Epidermal melanocyte (primary cell): ENCODE data around the gene KDM1A.
"Not testable (repeated sequence)": the region's sequence is repeated elsewhere in the genome, so short reads cannot be mapped to it uniquely, and the experiment has no call there.

Source experiments
- DNase-seq: peaks from one replicate; pipeline ENCODE4 v3.0.0; 2011; ENCODE audit warnings: low spot score; ENCODE audit not compliant: insufficient read length

KDM1A gene

DNA sequence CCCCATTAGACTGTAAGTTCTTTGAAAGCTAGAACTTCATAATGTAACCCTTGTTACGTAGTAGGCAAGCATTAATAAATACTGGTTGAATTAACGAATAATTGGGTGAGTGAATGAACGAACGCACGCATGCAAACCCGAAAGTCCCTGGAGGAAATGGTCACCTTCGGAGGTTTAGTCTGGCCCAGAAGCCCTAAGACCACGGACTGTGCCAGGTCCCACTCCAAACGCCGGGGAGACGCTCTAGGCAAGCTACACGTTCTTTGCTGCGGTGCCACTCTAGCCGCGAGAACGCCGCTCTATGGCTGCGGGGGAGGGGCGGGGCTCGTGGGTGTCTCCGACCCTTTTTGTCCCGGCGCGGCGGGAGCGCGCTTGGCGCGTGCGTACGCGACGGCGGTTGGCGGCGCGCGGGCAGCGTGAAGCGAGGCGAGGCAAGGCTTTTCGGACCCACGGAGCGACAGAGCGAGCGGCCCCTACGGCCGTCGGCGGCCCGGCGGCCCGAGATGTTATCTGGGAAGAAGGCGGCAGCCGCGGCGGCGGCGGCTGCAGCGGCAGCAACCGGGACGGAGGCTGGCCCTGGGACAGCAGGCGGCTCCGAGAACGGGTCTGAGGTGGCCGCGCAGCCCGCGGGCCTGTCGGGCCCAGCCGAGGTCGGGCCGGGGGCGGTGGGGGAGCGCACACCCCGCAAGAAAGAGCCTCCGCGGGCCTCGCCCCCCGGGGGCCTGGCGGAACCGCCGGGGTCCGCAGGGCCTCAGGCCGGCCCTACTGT, at the start of gene KDM1A:
TSS of gene KDM1A (plus strand) at position 375 of the 769 bp plus-strand sequence. CDS start at position 504, 129 bp downstream.
- peak; percentile 92 for DNase-seq

DNA sequence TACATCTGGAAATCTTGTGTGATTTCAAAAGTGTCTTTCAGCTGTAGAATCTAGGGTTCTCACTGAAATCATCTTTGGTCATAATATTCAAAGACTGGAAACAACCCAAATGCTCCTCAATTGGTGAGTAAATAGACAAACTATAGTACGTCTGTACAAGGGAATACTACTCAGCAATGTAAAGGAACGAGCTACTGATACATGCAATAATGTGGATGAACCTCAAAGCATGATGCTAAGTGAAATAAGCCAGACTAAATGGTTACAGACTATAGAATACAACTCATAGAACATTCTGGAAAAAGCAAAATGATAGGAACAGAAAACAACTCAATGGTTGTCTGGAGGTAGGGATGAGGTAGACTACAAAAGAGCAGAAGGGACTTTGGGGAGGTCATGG, 49.2 kb upstream of the KDM1A start:
- DNase-seq, result no peak

DNA sequence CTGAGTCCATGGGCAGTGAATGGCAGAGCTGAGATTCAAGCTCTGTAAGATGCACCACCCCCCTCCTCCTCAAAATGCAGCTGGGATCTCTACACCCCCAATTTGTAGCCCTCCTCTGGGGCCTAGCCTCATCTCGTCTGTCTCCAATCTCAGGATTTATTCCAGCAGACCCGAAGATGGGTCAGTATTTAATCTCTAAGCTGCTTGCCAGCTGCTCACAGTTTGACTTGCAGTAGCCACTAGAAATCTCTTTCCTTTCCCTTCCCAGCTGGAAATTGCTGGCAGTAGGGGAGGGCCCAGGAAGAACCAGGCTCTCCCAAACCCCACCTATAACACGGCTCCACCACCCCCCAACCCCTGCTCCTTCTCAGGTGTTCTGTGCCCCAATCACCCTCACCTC, 48.1 kb upstream of the KDM1A start:
- no peak for DNase-seq

GRCh38 chr1:22971611-22972405, 47.5 kb upstream of the KDM1A start:
- DNase-seq, result no peak

- no peak for DNase-seq
Observed at GRCh38 chr1:22972760-22973159, 46.5 kb upstream of the KDM1A start, which contains the start of gene LACTBL1. LACTBL1 (minus strand) TSS chr1:22972866; CDS start chr1:22972316, 550 bp downstream.

- no peak for DNase-seq
Observed at GRCh38 chr1:22975694-22976093, 43.6 kb upstream of the KDM1A start.

DNA sequence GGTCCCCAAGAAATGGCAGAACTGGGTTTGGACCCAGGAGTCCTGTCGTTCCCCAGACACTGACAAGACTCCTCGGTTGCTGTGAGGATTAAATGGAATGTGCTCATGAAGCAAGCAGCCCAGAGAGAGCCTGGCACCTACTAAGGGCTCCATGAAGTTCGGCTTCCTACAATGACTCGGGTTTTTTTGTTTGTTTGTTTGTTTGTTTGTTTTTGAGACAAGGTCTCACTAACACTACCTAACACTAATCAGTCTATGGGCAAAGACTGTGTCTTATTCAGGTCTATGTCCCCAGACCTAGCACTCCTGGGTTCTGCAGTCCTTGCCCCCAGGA, 43.2 kb upstream of the KDM1A start:
- DNase-seq, result no peak

DNA sequence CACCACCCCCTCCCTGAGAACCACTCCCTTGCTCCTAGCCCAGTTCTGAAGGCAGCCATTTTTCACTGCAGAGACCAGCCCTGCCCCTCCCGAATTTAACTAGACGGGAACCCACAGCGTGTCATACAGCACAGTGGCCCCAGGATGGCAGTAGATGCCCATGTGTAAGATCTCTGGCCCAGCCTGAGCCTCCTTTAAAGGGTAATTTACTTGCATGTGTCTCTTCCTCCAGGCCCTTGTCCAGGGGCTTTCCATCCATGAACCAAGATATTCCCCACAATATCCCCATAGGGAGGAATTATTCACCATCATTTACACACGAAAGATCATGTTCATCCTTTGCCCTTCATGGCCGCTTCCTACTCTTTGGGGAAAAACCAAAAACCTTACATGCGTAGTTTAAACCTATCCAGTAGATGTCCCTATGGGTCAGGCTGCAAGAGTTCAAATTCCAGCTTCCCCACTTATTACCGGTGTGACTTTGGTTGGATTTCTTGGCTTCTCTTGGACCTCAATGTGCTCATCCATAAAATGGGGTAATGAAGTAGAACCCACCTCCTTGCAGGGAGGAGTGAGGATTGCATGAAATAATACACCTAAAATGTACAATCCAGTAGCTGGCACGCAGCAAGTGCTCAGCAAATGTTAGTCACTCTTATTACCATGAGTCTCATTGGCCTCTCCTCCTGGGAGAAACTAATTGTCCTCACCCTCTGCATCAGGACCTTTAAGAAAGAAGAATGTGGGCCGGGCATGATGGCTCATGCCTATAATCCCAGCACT, 42.6 kb upstream of the KDM1A start:
- peak; percentile 70 for DNase-seq

- no peak for DNase-seq
Observed at GRCh38 chr1:22978299-22978698, 41.0 kb upstream of the KDM1A start.

GRCh38 chr1:22980471-22980790, 38.8 kb upstream of the KDM1A start:
- DNase-seq, result not testable (repeated sequence)

GRCh38 chr1:22983944-22984343, 35.3 kb upstream of the KDM1A start:
- no peak for DNase-seq

GRCh38 chr1:22992384-22992783, 26.9 kb upstream of the KDM1A start:
- DNase-seq, result not testable (repeated sequence)

GRCh38 chr1:22993220-22993795, 26.0 kb upstream of the KDM1A start:
- DNase-seq, result not testable (repeated sequence)

GRCh38 chr1:22995774-22996173, 23.5 kb upstream of the KDM1A start:
- no peak for DNase-seq

GRCh38 chr1:22997528-22997927, 21.7 kb upstream of the KDM1A start:
- DNase-seq, result not testable (repeated sequence)

GRCh38 chr1:23000133-23000532, 19.1 kb upstream of the KDM1A start:
- not testable (repeated sequence) for DNase-seq

GRCh38 chr1:23002218-23002617, 17.1 kb upstream of the KDM1A start:
- not testable (repeated sequence) for DNase-seq

DNA sequence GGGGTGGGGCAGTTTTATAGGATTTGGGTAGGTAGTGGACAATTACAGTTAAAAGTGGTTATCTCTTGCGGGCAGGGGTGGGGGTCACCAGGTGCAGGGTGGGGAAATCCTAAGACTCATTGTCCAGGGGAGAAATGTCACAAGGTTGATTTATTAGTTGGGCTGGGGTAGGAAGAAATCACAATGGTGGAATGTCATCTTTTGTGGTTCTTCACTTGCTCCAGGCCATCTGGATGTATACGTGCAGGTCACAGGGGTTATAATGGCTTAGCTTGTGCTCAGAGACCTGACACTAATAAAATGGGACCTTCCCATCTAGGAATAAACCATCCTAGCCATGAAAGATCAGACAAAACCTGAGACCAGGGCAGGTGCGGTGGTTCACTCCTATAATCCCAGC, 15.2 kb upstream of the KDM1A start:
- DNase-seq, result no peak

GRCh38 chr1:23004769-23005168, 14.5 kb upstream of the KDM1A start:
- DNase-seq, result not testable (repeated sequence)

GRCh38 chr1:23007106-23007505, 12.2 kb upstream of the KDM1A start:
- no peak for DNase-seq

GRCh38 chr1:23008901-23009300, 10.4 kb upstream of the KDM1A start:
- DNase-seq, result no peak

DNA sequence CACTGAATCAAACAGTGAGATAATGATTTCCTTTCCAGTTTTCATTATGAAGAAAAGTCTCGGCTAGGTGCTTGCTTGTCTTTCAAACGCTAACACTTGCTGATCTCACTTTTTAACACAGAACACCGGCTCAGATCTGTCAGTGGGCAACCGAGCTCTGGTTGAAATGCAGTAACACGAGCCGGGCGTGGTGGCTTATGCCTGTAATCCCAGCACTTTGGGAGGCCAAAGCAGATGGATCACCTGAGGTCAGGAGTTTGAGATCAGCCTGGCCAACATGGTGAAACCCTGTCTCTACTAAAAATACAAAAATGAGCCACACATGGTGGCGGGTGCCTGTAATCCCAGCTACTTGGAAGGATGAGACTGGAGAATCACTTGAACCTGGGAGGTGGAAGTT, 9.2 kb upstream of the KDM1A start:
- DNase-seq, result not testable (repeated sequence)
